ENCODE measurements around the gene RNGTT. TPM values are rescaled to one million over a fixed set of nuclear protein-coding genes. Genes with fewer than 3 reads are reported as not detected.
"Not testable (repeated sequence)": the region's sequence is repeated elsewhere in the genome, so short reads cannot be mapped to it uniquely, and the experiment has no call there.

Gene RNGTT
- 16.6 and 17.4 TPM in 2 replicates for total RNA-seq
- 5.1 TPM for polyA plus RNA-seq (2012)

DNA sequence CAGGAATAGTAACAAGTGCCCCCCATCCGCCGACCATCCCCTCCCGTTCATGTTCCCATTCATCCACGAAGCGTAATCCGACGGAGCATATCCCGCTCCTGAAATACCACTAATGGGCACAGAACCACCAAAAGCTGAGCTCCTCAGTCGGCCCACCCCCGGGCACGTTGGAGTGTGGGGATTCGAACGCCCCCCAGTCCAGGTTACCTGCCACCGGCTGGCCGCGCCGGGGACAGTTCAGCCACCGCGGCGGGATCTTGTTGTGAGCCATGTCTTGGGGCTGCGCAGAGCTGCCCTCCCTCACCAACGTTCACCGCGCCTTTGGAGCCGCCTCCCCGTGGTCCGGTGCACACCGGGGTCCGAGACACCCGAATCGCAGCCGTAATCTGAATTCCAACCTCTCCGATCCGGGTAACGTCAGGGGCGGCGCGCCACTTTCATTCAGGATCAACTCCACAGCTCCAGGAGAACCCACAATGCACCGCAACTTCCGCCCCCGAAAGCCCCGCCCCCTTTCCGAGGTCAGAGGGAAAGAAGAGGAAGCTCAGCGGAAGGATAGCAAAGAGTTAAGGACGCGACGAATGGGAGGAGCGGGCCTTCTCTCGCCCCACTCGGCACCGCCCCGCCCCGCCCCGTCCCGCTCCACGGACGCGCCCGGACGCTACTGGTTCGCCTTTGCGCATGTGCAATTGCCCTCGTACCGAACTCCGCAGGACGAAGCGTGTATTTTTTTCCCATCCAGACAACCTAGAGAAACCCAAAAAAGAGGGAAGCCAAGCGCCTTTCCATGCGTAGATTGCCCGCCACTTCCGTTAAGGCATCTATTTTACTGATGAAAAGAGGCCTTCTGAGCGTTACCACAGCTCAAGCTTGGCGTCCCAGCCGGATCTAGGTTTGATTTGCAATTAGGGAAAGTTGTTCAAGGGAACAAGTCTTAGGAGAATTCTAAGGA, at the start of gene RNGTT:
Gene RNGTT, minus strand, starts transcription at position 480 of the 952 bp plus-strand sequence. Its CDS starts 209 bp downstream, at position 271.
- peak; percentile 99 for DNase-seq (ENCODE audit: low read depth)

- no peak for DNase-seq (ENCODE audit: low read depth)
Measured at GRCh38 chr6:89011436-89011835, 48.0 kb upstream of the RNGTT start.

DNA sequence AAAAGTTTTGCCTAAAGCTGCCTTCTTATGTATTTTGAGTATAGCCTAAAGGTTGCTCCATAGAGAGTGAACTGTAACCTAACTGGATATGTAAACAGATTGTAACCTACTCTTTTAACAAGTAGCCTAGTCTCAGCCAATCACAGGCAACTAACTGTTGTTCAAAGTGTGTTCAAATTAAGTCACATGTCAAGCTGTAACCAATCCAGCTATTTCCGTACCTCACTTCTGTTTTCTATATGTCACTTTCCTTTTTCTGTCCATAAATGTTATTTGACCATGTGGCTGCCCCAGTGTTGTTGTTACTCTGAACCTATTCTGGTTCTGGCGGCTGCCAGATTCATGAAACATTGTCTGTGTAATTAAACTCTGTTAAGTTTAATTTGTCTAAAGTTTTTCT, 47.4 kb upstream of the RNGTT start:
- DNase-seq (ENCODE audit: low read depth) = no peak

GRCh38 chr6:89009624-89010059, 46.2 kb upstream of the RNGTT start:
- no peak for DNase-seq (ENCODE audit: low read depth)

- DNase-seq (ENCODE audit: low read depth) = no peak
Measured at GRCh38 chr6:89008815-89009374, 45.5 kb upstream of the RNGTT start.

DNA sequence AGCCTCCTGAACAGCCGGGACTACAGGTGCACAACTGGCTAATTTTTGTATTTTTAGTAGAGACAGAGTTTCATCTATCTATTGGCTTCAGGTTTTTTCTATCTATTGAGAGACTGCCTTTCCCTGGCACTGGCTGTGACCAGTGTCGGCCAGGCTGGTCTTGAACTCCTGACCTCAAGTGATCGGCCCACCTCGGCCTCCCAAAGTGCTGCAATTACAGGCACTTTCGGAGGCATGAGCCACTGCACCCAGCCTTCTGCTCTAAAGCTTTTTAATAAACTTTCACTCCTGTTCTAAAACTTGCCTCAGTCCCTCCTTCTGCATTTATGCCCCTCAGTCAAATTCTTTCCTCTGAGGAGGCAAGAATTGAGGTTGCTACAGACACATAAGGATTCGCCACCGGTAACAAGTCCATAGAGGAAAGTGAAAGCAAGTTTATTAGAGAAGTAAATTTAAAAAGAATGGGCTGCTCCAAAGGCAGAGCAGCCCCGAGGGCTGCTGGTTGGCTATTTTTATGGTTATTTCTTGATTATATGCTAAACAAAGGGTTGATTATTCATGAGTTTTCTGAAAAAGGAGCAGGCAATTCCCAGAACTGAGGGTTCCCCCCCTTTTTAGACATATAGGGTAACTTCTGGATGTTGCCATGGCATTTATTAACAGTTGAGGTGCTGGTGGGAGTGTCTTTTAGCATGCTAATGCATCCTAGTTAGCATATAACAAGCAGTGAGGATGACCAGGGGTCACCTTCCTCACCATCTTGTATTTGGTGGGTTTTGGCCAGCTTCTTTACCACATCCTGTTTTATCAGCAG, 44.8 kb upstream of the RNGTT start:
- DNase-seq (ENCODE audit: low read depth) = no peak

DNA sequence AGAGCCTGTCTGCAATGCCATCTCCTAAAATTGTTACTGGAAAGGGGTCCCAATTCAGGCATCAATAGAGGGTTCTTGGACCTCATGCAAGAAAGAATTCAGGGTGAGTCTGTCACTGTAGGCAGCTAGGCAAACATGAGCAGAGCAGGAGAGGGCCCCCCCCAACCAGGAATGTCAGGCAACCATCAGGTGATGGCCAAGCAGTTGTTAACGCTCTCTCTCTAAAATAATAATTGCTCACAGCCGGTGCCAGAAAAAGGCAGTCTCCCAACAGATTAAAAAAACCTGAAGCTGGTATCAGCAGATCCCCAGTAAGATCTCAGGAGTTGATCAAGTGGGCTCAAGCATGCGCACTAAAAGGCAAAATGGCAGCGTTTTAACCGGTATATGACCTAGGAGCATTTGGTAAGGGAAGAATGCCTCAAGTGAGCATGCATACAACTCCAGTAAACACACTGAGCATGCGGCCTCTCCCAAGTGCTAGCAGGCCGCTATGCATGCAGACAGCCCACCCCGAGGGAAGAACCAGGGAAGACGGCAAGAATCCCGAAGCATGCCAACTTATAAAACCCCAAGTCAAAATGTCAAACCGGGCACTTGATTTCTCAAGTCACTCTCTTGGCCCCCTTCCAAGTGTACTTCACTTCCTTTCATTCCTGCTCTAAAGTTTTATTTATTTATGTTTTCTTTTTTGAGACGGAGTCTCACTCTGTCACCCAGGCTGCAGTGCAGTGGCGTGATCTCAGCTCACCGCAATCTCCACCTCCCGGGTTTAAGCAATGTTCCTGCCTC, 44.0 kb upstream of the RNGTT start:
- DNase-seq (ENCODE audit: low read depth) = no peak

DNA sequence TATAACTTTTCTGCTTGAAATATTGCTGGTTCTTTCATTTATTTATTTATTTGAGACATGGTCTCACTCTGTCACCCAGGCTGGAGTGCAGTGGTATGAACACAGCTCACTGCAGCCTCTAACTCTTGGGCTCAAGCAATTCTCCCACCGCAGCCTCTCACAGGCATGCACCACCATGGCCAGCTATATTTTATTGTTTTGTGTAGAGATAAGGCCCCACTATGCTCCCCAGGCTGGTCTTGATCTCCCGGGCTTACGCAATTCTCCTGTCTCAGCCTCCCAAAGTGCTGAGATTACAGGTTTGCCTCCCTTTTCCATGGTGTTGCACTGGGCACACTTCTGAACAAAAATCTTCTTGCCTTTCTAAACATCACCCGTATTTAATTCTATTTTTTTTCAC, 39.1 kb upstream of the RNGTT start:
- DNase-seq (ENCODE audit: low read depth) = no peak

DNA sequence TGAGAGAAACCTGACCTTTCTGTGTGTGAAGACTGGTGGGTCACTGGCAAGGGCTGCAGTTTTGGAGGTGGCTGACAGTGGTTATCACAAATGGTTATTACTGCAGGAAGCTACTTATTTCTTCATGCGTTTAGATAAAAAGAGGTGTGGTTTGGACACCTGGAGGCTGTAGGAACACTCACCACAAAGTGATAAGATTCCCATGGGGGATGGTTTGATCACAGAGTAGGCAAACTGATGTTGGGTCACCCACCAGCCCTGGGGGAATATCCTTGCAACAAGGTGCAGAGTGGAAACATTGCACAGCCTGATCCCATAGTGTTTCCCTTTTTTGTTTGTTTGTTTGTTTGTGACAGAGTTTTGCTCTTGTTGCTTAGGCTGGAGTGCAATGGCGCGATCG, 33.9 kb upstream of the RNGTT start:
- no peak for DNase-seq (ENCODE audit: low read depth)

GRCh38 chr6:88992741-88993552, 29.5 kb upstream of the RNGTT start:
- DNase-seq (ENCODE audit: low read depth) = no peak

DNA sequence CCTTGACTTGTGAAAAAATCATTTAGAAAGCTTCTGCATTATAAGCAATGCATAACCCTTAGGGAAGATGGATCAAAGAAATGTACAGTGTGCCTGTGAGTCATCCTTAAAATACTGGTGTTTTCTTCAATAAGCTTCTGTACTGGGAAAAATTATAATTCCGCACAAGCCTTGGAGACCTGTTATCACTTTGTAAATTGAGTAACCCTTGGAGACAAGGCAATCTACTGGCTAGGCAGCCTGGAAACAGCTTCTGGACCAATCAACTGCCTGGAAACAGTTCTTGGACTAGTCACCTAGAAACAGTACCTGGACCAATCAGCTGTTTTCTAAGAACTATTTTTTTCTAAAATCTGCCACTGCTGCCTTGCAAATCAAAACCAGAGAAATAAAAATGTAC, 25.8 kb upstream of the RNGTT start:
- peak; percentile 50 for DNase-seq (ENCODE audit: low read depth)

DNA sequence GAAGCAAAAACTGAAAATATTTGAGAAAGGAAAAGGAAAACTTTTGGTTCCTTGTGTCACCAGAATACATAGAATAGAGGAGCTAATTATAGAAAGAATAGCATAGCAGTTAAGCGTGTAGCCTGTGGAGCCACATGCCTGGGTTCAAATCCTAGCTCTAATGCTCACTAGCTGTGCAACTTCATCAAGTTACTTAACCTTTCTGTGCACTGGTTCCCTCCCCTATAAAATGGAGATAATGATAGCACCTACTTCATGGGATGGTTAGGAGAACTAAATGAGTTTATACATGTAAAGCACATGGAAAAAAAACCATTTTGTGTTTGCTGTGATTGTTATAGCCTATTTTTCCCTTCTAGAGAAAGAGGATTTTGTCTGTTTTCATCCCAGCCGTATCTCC, 24.5 kb upstream of the RNGTT start:
- no peak for DNase-seq (ENCODE audit: low read depth)

GRCh38 chr6:88985901-88986300, 22.5 kb upstream of the RNGTT start:
- no peak for DNase-seq (ENCODE audit: low read depth)

GRCh38 chr6:88984606-88985005, 21.2 kb upstream of the RNGTT start:
- no peak for DNase-seq (ENCODE audit: low read depth)

DNA sequence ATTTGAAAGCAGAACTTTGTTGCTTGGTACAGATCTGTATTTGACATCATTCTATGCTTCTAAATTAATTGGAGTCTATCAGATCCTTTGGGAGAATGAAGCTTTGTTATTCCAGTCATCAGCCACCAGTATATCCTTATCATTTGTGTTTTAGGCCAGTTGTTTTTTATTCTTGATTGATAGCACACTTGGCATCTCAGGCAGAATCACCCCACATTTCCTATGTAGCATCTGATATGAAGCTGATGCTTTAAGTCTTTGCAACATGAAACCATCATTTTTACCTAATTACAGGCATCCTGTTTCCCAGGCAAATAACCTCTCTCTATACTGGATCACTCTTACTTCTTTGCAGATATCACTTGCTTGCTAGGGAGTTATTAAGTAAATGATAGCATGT, 20.7 kb upstream of the RNGTT start:
- DNase-seq (ENCODE audit: low read depth) = no peak

DNA sequence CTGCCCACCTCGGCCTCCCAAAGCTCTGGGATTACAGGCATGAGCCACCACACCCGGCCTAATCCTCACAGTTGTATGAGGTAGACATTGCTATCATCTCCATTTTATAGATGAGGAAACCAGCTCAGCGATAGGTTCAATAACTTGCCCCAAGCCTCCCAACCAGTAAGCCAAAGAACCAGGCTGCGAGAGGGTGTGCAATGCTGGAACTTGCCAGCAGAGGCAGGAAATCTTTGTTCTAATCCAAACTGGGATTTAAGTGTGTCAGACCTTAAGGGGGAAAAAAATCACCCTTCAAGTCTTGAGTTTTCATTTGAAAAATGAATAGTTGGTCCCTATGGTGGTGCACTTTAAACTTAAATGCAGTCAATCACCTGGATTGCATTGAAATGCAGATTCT, 20.1 kb upstream of the RNGTT start:
- DNase-seq (ENCODE audit: low read depth) = peak; percentile 41

DNA sequence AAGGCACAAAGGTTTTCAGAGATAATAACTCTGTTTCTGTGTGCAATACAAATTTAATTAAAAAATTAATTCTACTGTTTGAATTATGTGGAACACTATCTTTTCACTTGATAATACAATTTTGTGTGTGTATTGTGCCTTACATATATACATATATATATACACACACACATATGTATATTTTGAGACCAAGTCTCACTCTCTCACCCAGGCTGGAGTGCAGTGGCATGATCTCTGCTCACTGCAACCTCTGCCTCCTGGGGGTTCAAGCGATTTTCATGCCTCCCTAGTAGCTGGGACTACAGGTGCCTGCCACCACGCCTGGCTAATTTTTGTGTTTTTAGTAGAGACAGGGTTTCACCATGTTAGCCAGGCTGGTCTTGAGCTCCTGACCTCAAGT, 19.7 kb upstream of the RNGTT start:
- DNase-seq (ENCODE audit: low read depth) = not testable (repeated sequence)

GRCh38 chr6:88982720-88983119, 19.3 kb upstream of the RNGTT start:
- DNase-seq (ENCODE audit: low read depth) = peak; percentile 91

DNA sequence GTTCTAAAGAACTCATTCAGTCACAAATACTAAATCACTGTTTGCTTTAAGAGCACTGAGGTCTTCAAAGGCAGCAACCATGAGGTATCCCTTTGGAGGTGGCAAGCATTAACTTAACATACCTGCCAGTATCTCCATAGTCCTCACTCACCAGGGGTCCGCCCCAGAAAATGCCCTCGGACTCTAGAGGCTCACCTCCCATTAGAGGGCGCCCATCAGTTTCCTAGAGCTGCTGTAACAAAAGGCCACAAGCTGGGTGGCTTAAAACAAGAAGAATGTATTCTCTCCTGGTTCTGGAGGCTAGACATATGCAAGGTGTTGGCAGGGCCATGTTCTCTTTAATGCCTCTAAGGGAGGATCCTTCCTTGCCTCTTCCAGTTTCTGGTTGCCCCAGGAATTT, 12.0 kb upstream of the RNGTT start:
- DNase-seq (ENCODE audit: low read depth) = no peak

Data from myocyte (in vitro differentiated cells).